Osteoblast (primary cell): ENCODE measurements around the gene COBL. TPM values are rescaled to one million over a fixed set of nuclear protein-coding genes. Genes with fewer than 3 reads are reported as not detected.

Experiments used
- DNase-seq: peaks from one replicate; pipeline ENCODE4 v3.0.0; 2011; ENCODE audit warnings: low spot score, mixed read lengths; ENCODE audit not compliant: insufficient read length; ENCODE audit errors: missing footprints
- H2AFZ ChIP-seq: 2 replicates; pipeline ENCODE4 v1.6.0; 2011; ENCODE audit warnings: mild to moderate bottlenecking, low read length
- H3K27ac ChIP-seq: 2 replicates; pipeline ENCODE4 v1.5.1; 2011; ENCODE audit warnings: mild to moderate bottlenecking, low read depth, low read length, moderate library complexity
- H3K27me3 ChIP-seq: 2 replicates; pipeline ENCODE4 v1.6.0; 2012; ENCODE audit warnings: mild to moderate bottlenecking, control low read depth, inconsistent platforms, low read length, moderate library complexity; ENCODE audit not compliant: insufficient read depth
- H3K36me3 ChIP-seq: 2 replicates; pipeline ENCODE4 v1.5.1; 2011; ENCODE audit warnings: mild to moderate bottlenecking, low read length, control low read depth, moderate library complexity; ENCODE audit not compliant: insufficient read depth
- H3K4me1 ChIP-seq: 2 replicates; pipeline ENCODE4 v1.5.1; 2011; ENCODE audit warnings: mild to moderate bottlenecking, low read length, control low read depth, moderate library complexity; ENCODE audit not compliant: insufficient read depth
- H3K4me2 ChIP-seq: 2 replicates; pipeline ENCODE4 v1.6.0; 2011; ENCODE audit warnings: mild to moderate bottlenecking, low read length; ENCODE audit not compliant: insufficient read depth
- H3K4me3 ChIP-seq: fragments of 200-600 bp; sonication (generic); 3 replicates; pipeline ENCODE4 v1.5.1; 2012; ENCODE audit warnings: mild to moderate bottlenecking, low read length, inconsistent platforms; ENCODE audit not compliant: insufficient read depth
- H3K79me2 ChIP-seq: 2 replicates; pipeline ENCODE4 v1.6.0; 2012; ENCODE audit warnings: mild to moderate bottlenecking, low read length, control low read depth, inconsistent platforms; ENCODE audit not compliant: insufficient read depth
- H3K9me3 ChIP-seq: 2 replicates; pipeline ENCODE4 v1.5.1; 2011; ENCODE audit warnings: low read depth, low read length, control low read depth
- H4K20me1 ChIP-seq: 2 replicates; pipeline ENCODE4 v1.6.0; 2012; ENCODE audit warnings: mild to moderate bottlenecking, low read length, control low read depth; ENCODE audit not compliant: insufficient read depth
- CTCF ChIP-seq: IDR thresholded peaks from 2 replicates; pipeline ENCODE4 v1.5.1; 2011; ENCODE audit warnings: mild to moderate bottlenecking, low read depth, low read length, moderate library complexity; ENCODE audit errors: extremely low read depth
- total RNA-seq: library from RNA; depleted of rRNA; stranded (reverse); fragments of >200 nt; gene quantifications from 2 replicates; pipeline ENCODE4 v1.2.3, GENCODE V29; 2012

The COBL gene
- total RNA-seq, 1 donor, result under 0.01 TPM

DNA sequence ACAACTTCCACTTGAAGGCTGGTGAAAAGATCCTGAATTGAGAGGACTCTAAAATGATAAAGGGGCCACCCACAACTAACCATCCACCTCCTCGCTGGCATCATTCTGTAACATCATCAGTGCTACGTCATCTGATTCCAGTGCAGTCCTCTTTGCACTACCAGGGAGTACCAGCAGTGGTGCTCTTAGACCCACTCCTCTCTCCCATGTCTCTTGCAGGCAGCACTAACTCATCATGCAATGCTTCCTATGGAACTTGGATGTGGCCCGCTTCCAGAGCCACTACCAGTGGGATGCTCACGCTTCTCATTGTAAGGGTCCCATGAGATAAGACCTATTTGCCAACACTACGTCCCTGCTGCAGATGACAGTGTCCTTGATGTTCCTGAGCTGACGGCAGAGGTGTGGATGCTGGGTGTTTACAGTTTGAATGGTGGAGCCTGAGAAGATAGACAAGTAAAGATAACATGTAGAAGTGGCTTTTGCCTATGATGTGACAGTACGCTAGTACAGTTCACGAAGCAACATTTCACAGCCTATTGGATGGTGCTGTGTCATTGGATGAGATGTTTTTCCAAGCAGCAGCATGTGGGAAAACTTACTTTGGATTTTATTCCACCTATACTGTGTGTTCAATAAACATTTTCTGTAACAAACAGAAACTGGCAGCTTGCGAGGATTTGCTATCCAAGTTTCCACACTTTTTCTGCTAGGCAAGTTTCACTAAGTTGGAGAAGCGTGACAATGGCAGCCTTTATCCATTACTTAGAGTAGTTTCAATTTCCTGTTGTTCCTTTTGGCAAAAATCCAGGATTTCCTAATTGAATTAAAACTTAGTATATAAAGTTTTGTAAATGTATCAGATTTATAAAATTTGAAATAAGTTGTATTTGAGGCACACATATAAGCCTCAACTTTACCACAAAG lies 35.8 kb upstream of the COBL start:
- DNase-seq, result peak; percentile 66
- Histone ChIP-seq H2AFZ (no peak overlapping the region), H3K36me3 (no peaks in the 10 kb centered on the region), H3K4me3 (no peak overlapping the region), H3K4me1 (no peaks in the 10 kb centered on the region), H4K20me1 (no peaks in the 10 kb centered on the region), H3K9me3 (no peaks in the 10 kb centered on the region), H3K27me3 (no peaks in the 10 kb centered on the region), H3K79me2 (no peaks in the 10 kb centered on the region), H3K27ac (no peak overlapping the region), H3K4me2 (no peak overlapping the region)
- TF ChIP-seq CTCF, result no peak

DNA sequence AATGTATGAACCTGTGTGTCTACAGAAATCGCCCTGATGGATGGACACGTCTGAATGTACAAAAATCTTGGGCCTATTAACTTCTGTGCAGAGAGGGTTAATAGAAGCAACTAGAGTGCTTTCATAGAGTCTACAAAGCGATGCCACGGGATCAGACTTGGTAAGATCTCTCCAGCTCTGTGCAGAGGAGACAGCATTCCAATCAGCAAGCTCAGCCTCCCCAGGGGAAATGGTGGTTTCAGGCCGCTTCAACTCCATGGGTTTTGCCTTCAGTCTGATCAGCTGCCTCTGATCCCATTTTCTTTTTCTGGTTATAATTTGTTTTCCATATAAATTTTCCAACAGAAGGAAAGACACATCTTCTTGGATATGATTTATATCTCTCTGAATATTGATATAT lies 35.1 kb upstream of the COBL start:
- Histone ChIP-seq H3K27ac (no peak overlapping the region), H3K79me2 (no peaks in the 10 kb centered on the region), H4K20me1 (no peaks in the 10 kb centered on the region), H3K27me3 (no peaks in the 10 kb centered on the region), H3K9me3 (no peaks in the 10 kb centered on the region), H3K36me3 (no peaks in the 10 kb centered on the region), H3K4me1 (no peaks in the 10 kb centered on the region), H3K4me3 (no peak overlapping the region), H2AFZ (no peak overlapping the region), H3K4me2 (no peak overlapping the region)
- peak; percentile 94 for DNase-seq
- no peak for TF ChIP-seq CTCF

DNA sequence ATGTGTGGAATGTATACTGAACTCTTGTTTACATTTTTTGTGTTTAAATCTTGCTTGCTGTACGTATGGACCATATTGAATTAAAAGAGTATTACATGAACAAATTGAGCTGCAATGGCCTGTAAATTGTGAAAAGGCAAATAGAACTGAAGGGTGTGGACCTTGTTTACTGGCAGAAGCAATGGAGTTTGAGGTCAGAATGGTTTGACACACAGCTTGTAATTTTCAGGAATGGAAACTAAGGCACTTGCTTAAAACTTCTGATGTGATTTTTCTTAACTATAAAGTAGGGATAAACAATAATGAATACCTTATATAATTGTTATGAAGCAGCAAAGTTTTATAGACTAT lies 33.9 kb upstream of the COBL start:
- Histone ChIP-seq H3K79me2 (no peaks in the 10 kb centered on the region), H3K4me2 (no peak overlapping the region), H3K27ac (no peak overlapping the region), H3K9me3 (no peaks in the 10 kb centered on the region), H3K4me3 (no peak overlapping the region), H3K4me1 (no peaks in the 10 kb centered on the region), H3K36me3 (no peaks in the 10 kb centered on the region), H2AFZ (no peak overlapping the region), H4K20me1 (no peaks in the 10 kb centered on the region), H3K27me3 (no peaks in the 10 kb centered on the region)
- no peak for DNase-seq
- no peak for TF ChIP-seq CTCF

DNA sequence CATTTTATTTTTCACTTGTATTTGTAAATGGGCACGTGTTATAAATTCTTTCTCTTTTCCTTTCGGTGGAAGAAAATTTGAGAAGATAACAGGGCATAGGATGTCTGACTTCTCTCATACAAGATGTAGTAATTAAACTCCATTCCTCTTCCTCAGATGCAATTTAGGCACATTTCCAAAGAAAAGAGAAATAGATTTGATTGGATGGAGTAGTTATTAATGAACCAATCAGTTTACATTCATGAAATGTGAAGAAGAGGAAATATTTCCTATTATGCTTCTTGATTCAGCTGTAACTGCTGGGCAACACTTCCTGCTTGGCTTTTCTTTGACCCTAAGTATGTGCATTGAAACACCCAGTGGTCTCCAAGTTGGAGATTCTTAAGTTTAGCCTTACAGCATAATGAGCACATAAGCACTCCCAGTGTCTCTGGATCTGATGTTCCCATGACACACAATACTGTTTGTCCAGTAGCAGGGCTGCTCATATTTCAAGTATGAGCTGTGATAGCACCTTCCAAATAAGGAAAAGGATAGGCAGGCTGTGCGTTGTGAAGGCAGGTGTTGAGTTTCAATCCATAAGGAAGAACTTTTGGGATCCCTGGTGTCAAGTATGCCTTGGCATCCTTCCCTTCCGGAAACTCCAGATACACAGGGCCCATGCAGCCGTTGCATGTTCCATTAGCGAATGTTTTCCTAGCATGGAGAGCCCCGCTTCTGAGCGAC lies 33.4 kb upstream of the COBL start:
- no peak overlapping the region for H3K27ac ChIP-seq
- no peaks in the 10 kb centered on the region for H3K36me3 ChIP-seq
- H3K9me3 ChIP-seq, result no peaks in the 10 kb centered on the region
- DNase-seq, result no peak
- H3K79me2 ChIP-seq, result no peaks in the 10 kb centered on the region
- no peak overlapping the region for H3K4me2 ChIP-seq
- H3K4me3 ChIP-seq, result no peak overlapping the region
- H3K27me3 ChIP-seq, result no peaks in the 10 kb centered on the region
- no peaks in the 10 kb centered on the region for H4K20me1 ChIP-seq
- no peaks in the 10 kb centered on the region for H3K4me1 ChIP-seq
- no peak overlapping the region for H2AFZ ChIP-seq
- no peak for TF ChIP-seq CTCF
